HG03159 (cell line): ENCODE data around the gene PGA4.
"Not testable (repeated sequence)": the region's sequence is repeated elsewhere in the genome, so short reads cannot be mapped to it uniquely, and the experiment has no call there.

ENCODE experiments used
- ATAC-seq: cut with Tn5 transposase; IDR thresholded peaks from one replicate; pipeline ENCODE4 v1.9.1; 2021; ENCODE audit warnings: mild to moderate bottlenecking, moderate library complexity; ENCODE audit not compliant: unreplicated experiment

PGA4 gene

GRCh38 chr11:61248071-61248470 is 25.9 kb downstream of the PGA4 start:
- ATAC-seq, result not testable (repeated sequence)

DNA sequence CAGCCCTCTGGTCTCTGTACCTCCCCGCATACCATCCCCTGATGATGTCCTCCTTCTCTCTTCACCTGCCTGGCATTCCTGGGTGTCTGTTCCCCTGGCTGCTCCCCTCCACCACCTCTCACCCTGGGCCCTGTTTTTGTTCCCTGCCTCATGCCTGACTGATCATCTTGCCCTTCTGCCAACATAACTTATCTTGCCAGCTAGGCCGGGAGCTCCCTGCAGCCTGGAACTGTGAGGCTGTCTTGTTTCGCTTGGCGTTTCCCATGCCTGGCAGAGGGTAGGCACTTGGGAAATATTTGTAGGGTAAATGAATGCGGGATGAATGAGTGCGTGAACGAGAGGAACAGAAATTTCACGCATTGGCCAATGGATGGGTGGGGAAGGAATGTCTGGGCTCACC is 27.1 kb downstream of the PGA4 start:
- not testable (repeated sequence) for ATAC-seq

- not testable (repeated sequence) for ATAC-seq
Observed at GRCh38 chr11:61250796-61251765, 28.9 kb downstream of the PGA4 start.

GRCh38 chr11:61252332-61252731 is 30.2 kb downstream of the PGA4 start:
- not testable (repeated sequence) for ATAC-seq

DNA sequence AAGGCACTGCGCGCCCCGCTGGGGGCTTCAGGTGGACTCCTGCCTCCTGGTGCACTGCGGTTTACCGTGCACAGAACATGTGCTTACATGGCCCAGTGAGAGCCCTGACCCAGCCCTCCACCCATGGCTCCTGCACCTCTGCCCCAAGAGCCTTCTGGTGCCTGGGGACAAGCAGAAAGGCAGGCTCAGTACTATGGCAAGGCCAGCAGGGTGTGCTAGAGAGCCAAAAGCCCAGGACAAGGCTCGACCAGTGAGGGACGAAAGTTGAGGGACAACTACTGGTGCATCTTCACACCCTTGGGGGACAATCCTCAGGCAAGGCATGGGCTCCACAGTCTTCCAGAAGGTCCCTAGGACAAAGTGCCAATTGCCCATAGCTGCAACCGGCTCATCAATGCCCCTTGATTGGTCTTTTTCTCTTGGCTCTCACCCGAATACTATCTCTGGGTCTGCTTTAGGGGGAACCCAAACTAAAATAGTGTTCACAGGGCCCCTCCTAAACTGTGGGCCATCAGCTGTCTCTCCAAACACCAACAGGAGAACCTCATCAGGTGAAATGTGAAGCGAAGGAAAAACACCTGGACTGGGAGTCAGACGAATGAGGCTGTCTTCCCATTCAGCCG is 32.4 kb downstream of the PGA4 start:
- ATAC-seq, result peak; percentile 70

DNA sequence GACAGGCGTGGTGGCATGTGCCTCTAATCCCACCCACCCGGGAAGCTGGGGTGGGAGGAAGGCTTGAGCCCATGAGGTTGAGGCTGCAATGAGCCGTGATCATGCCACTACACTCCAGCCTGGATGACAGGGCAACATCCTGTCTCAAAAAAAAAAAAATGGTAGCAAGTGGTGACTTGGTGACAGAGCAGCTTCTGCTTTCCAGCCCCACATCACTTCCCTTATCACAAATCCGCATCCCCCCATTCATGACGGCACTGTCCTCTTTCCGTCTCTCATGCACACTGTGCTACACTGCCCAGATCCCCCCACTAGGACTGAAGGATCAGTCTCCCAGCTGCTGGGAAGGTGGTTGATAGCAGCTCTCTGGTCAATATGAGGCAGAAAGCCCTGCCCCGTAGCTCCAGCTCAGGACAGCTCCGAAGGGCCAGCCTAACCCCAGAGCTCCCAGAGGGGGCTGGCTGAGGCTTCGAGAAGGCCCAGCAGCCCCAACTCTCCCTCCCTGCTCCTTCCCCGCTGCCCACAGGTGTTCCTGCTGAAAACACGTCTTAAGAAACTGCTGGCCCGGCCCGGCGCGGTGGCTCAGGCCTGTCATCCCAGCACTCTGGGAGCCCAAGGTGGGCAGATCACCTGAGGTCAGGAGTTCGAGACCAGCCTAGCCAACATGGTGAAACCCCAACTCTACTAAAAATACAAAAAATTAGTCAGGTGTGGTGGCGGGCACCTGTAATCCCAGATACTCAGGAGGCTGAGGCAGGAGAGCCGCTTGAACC is 34.7 kb downstream of the PGA4 start:
- ATAC-seq, result no peak

- no peak for ATAC-seq
Observed at GRCh38 chr11:61258546-61258945, 36.4 kb downstream of the PGA4 start.

GRCh38 chr11:61259363-61259762 is 37.2 kb downstream of the PGA4 start:
- no peak for ATAC-seq

DNA sequence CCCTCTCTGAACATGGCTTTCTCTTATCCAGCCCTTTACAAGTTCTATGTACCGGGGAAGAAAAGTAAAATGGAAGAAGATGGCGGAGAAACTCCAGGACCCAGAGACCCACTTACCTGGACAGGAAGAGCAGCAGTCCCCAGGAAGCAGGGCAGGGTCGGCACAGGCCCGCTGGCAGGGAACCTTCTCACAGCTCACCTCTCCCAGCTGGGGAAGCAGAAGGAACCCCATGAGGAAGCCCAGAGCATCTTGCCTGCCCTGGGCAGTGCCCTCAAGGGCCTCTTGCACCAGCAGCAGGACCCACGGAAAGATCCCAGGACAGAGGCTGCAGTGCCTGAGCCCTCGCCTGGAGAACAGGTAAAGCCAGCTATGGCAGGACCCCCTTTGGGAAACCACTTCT is 42.2 kb downstream of the PGA4 start:
- ATAC-seq, result no peak

- ATAC-seq, result no peak
Observed at GRCh38 chr11:61264795-61265194, 42.6 kb downstream of the PGA4 start.

DNA sequence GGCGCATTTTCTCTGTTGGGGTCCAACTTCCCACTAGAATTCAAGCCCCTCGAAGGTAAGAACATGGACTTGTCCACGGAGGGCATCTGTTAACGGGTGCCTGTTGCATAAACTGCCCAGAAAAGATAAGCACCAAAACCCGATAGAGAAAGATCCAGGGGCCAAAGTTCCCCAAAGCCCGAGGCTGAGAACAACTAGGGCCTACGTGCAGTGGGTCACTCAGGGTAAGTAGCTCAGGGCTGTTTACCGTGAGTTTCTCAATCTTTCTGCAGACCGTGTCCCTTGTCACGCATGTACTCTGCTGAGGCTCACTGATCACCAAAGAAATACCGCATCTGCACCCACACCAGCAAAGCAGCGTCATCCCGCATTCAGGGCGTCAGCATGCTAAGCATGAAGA is 43.2 kb downstream of the PGA4 start:
- no peak for ATAC-seq

GRCh38 chr11:61266602-61267001 is 44.5 kb downstream of the PGA4 start:
- ATAC-seq, result no peak

- ATAC-seq, result no peak
Observed at GRCh38 chr11:61267437-61267841, 45.3 kb downstream of the PGA4 start.

GRCh38 chr11:61268588-61269250 is 46.6 kb downstream of the PGA4 start:
- no peak for ATAC-seq

DNA sequence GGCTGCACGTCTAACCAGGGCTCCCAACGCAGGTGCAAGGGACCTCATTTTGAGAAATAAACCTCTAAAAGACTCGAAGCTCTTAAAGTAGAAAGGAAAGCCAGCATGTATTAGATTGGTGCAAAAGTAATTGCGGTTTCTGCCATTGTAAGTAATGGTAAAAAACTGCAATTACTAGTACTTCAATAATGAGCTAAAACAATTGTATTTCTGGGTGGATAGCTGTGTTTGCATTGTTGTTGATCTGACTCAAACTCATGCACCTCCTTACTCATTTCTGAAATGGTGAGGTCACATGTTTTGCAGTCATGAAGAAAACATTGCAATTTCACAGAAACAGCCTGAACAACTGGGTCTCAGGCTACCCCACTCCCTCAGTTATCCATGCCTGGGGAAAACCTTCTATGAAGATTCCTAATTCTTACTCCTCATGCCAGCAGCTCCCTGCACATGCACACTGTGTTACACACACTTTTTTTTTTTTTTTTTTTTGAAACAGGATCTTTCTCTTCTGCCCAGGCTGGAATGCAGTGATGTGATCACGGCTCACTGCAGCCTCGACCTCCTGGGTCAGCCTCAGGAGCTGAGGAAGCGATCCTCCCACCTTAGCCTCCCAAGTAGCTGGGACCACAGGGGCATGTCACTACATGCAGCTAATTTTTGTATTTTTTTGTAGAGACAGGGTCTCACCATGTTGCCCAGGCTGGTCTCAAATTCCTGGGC is 48.4 kb downstream of the PGA4 start:
- ATAC-seq, result no peak

GRCh38 chr11:61272731-61273130 is 50.6 kb downstream of the PGA4 start:
- no peak for ATAC-seq

- no peak for ATAC-seq
Observed at GRCh38 chr11:61273178-61274078, 51.3 kb downstream of the PGA4 start.

- ATAC-seq, result no peak
Observed at GRCh38 chr11:61274084-61274483, 51.9 kb downstream of the PGA4 start.

- ATAC-seq, result no peak
Observed at GRCh38 chr11:61275191-61275590, 53.0 kb downstream of the PGA4 start.
